Suppressor macrophage treated with lipopolysaccharide for 1 hour (primary cell): ENCODE measurements around the gene RBM45.
"Not testable (repeated sequence)": the region's sequence is repeated elsewhere in the genome, so short reads cannot be mapped to it uniquely, and the experiment has no call there.

Experiments used
- DNase-seq, 3 donors: peaks; one replicate each; pipeline ENCODE4 v3.0.0-alpha.2; 2020 to 2022

The RBM45 gene, protein sequence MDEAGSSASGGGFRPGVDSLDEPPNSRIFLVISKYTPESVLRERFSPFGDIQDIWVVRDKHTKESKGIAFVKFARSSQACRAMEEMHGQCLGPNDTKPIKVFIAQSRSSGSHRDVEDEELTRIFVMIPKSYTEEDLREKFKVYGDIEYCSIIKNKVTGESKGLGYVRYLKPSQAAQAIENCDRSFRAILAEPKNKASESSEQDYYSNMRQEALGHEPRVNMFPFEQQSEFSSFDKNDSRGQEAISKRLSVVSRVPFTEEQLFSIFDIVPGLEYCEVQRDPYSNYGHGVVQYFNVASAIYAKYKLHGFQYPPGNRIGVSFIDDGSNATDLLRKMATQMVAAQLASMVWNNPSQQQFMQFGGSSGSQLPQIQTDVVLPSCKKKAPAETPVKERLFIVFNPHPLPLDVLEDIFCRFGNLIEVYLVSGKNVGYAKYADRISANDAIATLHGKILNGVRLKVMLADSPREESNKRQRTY

DNA sequence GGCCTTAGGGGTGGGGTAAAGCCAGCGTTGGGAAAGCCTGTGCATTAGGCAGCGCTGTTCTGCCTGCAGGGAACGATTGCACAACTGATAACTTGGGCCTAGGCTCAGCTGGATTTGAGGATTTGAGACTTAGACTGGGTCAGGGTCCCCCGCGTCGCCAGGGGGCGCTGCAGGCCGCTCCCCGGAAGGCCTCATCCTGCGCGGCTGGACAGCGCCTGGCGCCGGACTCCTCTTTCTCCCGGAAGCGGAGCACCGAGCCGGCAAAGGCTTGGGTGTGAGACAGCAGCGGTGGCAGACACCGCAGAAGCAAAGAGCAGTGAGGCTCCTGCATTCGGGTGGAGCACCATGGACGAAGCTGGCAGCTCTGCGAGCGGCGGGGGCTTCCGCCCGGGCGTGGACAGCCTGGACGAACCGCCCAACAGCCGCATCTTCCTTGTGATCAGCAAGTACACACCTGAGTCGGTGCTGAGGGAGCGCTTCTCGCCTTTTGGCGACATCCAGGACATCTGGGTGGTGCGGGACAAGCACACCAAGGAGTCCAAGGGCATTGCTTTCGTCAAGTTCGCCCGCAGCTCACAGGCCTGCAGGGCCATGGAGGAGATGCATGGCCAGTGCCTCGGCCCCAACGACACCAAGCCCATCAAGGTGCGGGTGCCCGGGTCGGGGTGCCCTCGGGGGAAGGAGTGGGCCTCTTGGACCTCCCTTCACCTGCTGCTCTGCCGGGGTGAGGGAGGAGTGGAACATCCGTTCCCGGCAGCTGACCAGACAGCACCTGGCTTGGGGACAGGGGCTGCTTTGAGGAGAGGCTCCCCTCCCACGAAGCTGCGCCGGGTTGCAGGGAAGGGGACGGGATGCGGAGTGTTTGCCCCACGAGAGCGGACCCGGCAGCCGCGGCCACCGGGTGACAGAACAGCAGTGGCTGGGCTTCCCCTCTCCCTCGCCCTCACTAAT, at the start of gene RBM45:
RBM45 (plus strand) TSS at position 236 of the 951 bp plus-strand sequence; CDS start at position 346, 110 bp downstream.
- DNase-seq: peak; percentile 94 to 98 (median 96)

DNA sequence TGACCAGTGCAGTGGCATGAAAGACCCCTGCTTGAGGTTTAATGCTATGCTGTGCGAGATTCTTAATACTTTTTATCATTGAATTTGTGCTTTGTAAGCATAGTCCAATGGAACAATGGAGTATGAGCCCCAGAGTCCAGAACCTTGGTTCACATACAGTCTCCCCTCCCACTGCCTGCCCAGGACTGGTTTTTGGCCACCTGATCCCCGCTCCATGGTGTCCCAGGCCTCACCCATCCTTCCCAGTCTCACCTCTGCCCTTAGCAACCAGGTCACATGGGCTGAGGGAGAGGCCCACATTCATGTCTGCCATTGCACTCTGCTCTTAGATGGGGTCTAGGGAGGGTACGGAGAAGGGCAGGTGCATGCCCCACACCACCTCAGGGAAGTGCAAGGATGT, 45.9 kb upstream of the RBM45 start:
- DNase-seq: no peak

DNA sequence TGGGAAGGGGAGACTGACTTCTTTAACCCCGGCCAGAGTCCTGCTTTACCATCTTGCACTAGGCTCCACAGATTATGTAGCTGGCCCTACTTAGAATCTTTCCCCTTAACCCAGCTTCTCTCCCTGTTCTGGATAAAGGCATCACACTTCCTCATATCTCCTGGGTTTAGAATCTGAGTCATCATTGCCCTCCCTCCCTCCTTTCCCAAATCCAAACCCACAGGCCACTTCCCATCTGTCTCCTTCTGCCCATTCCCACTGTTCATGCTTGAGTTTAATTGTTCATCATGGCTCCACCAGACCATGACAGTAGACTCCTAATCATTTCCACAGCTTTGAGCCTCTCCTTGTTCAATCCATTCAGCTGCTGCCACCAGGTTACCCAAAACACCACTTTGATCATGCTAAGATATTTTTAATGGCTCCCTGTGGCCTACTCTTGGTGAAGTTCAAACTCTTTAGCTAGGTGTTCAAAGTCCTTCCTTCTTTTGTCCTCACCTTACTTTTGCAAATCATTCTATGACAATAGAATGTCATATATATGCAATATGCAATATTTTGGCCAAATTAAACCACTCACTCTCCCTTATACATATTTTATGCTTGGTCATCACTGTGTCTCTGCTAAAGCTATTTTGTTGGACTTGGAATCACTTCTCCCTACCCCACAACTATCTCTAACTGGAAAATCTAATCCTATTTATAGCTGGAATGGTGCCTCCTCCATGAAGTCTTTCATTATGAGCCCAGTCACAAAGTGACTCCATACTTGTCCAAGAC, 45.2 kb upstream of the RBM45 start:
- no peak for DNase-seq

DNA sequence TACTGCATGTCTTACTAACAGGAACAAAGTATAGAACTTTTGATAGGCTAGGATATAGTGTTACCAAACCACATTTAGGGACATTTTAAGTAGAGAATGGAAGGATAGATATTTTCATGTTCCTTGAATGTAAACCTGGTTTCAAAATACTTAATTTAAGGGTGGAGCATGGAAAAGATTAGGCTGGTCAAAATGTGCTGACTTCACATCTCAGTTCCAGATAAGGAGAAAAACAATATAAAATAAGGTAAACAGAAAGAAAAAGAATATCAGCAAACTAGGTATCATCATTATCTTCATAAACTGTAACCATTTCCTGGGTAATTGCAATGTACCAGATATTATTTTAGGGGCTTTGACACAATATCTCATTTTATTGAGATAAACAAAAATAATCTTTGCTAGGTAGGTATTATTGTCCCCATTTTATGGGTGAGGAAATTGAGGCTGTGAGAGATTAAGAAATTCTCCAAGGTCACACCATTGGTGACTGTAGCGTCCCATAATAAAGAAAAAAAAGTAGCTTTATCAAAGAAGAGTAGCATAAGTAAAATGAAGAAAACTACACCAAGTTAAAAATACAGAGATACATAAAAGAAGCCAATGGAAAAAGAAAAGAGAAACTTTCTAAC, 43.3 kb upstream of the RBM45 start:
- no peak for DNase-seq

DNA sequence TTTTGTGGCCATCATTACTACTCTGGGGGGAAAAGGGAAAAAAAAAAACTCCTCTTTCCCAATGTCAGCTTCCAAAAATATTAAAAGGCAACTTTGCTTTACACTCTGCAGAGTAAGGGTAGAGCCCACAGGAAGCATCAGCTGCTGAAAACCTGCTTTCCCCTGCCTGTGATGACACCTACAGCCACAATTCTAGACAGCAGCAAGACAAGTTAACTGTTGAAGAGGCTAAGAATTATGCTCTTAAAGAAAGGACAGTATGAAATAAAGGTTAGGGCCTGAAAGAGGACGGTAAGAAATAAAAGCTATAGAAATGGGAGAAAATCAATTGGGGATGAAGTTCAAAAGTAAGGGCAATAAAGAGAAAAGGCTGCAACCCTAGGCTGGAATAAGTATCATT, 42.7 kb upstream of the RBM45 start:
- DNase-seq: no peak

DNA sequence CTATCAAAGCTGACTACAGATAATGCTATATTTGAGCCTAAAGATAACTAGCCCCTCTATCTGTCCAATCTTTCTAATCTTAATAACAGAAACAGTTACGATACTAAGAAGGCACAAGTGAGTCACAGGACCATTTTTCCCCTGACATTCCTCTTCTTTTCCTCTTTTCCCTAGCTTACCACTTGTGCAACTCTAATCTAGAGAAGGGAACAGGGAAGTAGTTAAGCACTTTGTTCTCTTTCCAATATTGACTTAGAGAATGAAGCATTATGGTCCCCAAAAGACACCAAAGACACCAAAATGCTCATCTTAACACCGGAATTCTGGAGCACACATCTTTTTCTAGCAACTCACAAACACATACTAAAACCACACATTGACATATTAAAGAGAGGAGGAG, 41.4 kb upstream of the RBM45 start:
- DNase-seq: no peak

DNA sequence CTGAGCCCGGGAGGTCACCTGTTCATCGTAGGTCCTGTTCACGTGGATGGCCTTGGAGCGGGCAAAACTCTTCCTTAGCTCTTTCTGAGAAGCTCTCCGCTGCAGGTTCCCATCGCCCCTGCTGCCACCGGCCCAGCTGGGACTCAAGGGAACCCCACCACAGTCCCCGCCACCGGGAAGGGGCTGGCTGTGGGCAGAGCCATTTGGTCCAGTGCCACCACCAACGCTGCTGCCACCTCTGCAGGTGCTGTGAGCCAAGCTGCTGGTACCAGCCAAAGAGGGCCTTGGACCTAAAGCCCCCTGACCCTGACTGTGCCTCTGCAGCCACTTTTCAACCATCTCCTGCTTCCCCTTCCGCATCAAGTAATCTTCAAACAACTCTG, 40.2 kb upstream of the RBM45 start:
- DNase-seq: no peak

DNA sequence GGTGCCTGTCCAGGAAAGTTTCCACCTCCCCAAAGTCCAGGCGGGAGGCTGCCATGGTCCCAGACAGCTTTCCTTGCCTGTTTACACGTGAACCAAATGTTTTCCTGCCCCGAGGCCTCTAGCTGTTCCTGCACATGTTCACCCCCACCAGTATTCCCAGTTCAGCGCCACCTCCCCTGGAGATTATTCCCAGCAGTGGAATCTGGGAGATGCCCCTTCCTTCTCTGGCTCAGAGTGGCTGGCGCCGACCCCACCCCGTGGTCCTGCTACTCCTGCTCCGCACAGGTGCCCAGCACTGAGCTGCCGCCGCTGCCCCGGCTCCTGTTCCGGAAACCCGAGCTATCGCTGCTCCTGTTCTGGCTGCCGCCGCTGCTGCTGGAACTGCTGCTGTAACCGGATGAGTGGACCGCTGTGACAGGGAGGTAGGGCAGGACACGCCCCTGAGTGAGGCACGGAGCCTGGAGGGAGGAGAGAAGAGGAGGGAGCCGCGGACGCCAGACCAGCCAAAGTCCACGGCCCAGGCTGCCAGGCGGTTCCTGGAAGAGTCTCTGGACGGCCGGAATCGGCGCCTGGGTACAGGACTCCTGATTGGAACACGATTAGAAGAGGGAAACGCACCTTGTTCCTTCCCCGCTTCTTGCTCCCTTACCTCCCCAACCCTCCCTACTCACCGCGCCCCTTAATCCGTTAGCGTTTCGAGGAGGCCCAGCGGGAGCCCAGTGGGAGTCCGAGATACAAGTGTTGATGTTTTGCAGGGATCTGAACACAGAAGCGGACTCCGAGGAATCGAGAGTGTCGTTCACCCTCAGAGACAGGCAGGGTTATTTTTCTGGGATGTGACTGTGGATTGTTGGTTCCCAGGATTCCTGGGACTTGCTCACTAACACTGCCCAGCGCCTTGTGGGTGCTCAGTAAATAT, 39.6 kb upstream of the RBM45 start, which contains the start of gene PDE11A:
PDE11A (minus strand) TSS at position 395 of the 919 bp plus-strand sequence; CDS start at position 55, 340 bp downstream.
- peak; percentile 43 to 66 (median 54) for DNase-seq

DNA sequence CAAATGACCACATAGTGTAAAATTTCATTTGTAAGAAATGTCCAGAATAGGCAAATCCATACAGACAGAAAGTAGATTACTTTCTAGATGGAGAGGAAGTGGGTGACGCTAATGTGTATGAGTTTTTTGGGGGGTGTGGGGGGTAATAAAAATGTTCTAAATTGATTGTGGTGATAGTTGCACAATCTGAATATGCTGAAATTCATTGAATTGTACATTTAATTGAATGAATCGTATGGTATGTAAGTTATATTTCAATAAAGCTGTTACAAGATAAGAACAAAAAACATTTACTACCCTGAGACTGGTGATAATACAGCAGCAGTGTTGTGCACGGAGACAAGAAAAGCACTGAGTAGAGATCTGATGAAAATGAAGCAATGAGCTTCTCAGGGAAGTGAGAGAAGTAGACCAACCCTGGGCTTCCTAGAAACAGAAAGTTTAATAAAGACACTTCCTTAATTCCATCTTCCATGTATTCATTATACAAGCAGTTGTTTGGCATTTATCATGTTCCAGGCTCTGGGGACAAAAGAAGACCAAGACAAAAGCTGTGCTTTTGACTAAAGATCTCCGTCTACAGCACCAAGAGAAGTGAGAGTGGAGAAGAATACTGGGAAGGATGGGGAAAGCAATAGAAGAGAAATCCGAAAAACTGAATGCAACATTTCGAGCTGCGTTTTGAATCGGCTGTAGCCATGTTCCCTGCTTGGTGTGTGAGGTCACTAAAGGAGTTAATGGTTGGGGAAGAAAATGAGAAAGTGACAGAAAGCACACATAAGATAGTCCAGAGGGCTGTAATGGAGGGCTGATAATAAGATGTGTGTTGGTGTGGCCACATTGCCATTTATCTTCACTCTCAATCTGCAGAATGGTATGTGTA, 37.9 kb upstream of the RBM45 start:
- DNase-seq: peak; percentile 9 to 32 (median 26)

DNA sequence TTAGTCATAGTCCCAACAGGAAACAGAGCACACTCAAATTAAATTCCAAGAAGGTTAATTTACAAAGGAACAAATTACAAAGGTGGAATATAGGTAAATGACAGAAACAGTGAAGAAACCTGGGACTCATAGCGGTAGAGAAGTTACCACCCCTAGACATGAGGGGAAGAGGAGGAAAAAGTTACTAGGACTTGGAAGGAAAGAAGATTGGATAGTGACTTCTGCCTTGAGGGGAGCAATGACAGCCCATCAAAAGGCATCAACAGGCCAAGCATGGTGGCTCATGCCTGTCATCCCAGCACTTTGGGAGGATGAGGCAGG, 37.3 kb upstream of the RBM45 start:
- DNase-seq: no peak

DNA sequence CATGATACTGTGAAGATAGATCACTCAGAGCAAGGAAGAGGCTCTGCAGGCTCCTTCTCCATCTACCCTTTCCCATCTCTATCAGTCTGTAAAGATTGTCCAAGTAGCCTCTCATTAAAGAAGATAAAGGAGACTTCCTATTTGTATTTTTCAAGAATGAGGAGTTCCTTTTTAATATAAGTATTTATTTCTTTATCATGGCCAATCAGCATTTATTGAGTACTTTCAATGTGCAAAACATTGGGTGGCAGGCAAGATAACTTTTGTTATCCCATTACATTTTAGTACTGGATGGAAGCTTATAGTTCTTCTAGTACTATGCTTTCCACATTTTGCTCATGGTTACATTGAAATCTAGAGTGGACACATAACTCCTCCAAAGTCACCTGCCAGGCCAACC, 36.1 kb upstream of the RBM45 start:
- DNase-seq: no peak

DNA sequence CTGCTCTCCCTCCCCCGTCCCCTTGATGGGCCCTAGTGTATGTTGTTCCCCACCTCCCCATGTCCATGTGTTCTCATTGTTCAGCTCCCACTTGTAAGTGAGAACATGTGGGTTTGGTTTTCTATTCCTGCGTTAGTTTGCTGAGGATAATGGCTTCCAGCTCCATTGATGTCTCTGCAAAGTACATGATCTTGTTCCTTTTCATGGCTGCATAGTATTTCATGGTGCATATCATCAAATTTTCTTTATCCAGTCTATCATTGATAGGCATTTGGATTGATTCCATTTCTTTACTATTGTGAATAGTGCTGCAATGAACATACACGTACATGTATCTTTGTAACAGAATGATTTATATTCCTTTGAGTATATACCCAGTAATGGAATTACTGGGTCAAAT, 33.0 kb upstream of the RBM45 start:
- DNase-seq: not testable (repeated sequence)

DNA sequence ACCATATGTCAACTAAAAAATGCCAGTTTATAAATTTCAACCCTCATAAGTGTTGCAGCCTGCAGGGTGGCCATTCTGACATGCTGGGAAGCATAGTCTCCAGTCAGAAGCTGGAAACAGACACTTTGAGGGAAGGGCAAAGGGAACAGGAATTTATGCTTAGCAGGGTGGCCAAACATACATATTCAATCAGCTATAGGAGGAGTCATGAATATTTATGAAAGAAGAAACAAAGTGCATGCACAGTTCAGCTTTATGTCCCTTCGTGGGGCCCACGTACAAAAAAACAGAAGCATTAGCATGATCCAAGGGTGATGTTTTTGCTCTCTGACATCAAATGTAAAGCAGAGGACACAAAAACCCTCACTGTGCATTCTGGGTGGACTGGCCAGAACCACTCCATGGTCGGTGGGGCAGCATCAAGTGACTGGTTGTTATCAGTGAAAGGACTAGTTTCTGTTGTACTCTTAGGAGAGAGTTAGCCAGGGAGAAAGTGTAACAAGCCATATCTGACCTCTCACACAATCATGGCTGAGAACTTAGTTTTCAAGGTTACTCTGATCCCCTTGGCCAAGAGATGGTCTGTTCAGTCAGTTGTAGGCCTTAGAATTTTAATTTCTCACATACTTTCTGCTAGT, 29.7 kb upstream of the RBM45 start:
- DNase-seq: no peak

DNA sequence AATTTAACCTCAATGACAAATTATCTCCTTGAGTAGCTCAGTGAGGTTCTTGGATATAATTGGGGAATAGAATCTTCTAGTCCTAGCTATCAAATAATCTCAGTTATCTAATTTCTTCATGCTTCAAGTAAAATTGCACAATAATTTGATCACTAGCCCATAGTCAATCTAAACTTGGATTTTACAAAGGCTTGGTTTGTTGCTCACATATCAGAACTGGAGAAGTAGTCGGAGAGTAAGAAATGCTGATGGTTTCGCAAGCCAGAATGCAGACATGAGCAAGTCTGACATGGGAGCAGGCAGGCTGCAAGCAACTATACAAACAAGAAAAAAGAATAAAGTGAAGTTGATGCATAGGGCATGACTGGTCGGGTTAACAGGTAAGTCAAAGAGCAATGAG, 28.0 kb upstream of the RBM45 start:
- DNase-seq: no peak

DNA sequence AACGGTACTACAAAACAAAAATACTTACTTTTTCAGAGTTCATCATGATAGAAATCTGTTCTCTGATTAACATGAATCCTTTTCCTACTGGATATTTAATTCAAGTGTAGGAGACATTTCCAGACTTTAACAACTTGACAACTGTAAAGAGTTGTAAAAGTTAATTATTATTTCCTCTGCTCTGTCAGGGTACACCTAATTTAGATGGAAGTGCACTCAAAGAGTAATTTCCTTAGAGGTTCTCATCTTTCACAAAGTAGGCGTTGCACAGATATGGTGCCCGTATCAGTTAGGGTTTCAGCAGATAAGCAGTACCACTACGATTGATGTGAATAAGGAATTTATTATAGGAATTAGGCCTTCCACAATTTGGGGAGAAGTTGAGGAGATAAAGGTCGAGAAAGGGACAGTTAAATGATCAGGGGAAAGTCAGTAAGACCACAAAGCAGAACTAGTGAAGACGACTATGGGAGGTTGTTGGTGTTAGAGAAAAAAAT, 23.4 kb upstream of the RBM45 start:
- no peak for DNase-seq

DNA sequence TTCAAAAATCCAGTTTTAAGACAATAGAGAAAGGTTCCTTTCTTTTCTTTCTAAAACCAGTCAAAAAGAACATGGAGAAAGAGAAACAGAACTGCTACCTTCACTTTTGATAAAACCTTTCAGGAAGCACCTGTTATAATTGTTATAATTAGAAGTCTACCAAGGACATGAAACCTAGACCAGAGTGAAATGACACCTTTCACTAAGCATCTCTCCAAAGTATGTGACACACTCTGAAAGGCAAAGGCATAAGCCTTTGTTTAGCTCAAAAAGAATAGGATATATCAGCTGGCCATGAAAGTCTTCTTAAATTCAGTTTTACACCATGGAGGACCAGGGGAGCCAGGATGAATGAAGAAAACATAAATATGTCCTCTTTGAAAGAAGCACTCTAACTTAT, 18.8 kb upstream of the RBM45 start:
- DNase-seq: no peak

DNA sequence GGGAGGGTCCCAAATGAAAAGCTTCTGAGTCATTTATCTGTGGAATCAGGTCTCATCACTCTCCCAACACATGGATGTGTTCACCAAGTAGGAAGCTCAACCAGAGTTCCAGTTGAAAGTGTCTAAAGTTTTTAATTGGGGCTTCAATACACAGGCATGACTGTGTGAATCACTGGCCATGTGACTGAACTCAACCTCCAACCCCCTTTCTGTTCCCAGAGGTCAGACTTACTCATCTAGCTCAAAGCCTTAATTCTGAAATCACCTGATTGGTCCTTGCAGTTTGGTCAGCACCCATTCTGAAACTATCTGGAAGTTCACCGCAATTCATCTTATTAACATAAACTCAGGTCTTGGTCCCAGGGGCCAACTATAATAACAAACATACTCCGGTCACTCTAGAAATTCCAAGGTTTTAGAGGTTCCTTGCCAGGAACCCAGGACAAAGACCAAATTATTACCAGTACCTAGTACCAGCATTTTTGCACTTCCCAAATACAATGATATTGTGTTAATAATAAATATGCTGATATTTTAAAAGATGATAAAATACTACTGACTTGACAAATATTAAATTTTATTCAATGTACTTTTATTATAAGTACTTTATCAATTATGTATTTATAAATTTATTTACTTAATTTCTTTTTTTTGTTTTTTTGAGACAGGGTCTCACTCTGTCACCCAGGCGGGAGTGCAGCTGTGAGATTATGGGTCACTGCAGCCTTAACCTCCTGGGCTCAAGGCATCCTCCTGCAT, 10.7 kb upstream of the RBM45 start:
- DNase-seq: peak; percentile 20 to 37 (median 26)

DNA sequence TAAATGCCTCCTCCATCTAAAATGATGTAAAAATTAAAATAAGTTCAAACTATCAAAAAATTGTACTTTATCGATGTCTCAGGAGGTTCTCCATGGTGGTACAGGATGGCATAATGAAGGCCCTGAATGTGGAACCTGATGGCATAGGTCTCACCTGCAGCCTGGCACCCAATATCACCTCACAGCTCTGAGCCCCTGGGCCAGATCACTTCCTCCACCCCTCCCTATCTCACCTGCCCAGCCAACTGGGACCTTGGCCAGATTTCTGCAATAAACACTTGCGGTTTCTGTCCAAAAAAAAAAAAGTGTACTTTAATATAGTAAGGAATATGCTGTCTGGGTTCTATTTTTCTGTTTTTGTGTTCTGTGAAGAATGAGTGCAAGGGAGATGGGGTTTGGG, 6.7 kb upstream of the RBM45 start:
- no peak for DNase-seq

DNA sequence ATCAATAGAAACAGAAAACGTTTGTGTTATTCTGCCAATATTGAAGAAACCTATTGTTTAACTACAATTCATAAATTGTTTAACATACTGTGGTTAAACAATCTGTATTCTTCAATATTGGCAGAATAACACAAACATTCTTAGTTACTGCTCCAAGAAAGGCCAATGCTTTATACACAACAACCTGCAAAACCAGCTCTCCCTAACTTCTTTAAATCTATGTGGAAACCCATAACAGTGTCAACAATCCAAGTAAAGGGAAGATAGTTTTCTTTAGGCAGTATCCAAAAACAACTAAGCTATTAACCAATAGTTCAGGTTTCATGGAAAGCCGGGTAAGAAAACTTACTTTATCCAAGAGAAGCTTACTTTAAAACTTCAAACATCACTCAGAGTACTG, 6.2 kb upstream of the RBM45 start:
- no peak for DNase-seq
